ENCODE measurements around the gene TCHP.

- TF ChIP-seq CTCF (IDR thresholded peaks at IDR 0.05) (no peak), POLR2A (IDR thresholded peaks at IDR 0.05) (no peak)
These were observed 38.3 kb upstream of the TCHP start for GRCh38 chr12:109861689-109862314.

Data from sigmoid colon (tissue), 3 donors.